Measurements from ENCODE around the gene FAP. TPM values are rescaled to one million over a fixed set of nuclear protein-coding genes. Genes with fewer than 3 reads are reported as not detected.

Gene FAP
- polyA plus RNA-seq, 1 donor: 49.7 TPM

GRCh38 chr2:162242586-162243280 is 512 bp downstream of the FAP start:
- peak; percentile 59 for DNase-seq

- no peak for DNase-seq
Observed at GRCh38 chr2:162241571-162241970, 1.7 kb downstream of the FAP start.

GRCh38 chr2:162234620-162235462 is 8.4 kb downstream of the FAP start:
- DNase-seq: no peak

GRCh38 chr2:162233197-162233596 is 10.0 kb downstream of the FAP start:
- no peak for DNase-seq

GRCh38 chr2:162232671-162233070 is 10.6 kb downstream of the FAP start:
- no peak for DNase-seq

- no peak for DNase-seq
Observed at GRCh38 chr2:162232027-162232426, 11.2 kb downstream of the FAP start.

- no peak for DNase-seq
Observed at GRCh38 chr2:162230761-162231160, 12.5 kb downstream of the FAP start.

- no peak for DNase-seq
Observed at GRCh38 chr2:162226836-162227235, 16.4 kb downstream of the FAP start.

- no peak for DNase-seq
Observed at GRCh38 chr2:162221064-162221463, 22.2 kb downstream of the FAP start.

- DNase-seq: peak; percentile 70
Observed at GRCh38 chr2:162220368-162220767, 22.9 kb downstream of the FAP start.

GRCh38 chr2:162219426-162219825 is 23.8 kb downstream of the FAP start:
- peak; percentile 59 for DNase-seq

GRCh38 chr2:162217598-162217997 is 25.6 kb downstream of the FAP start:
- peak; percentile 61 for DNase-seq

- DNase-seq: no peak
Observed at GRCh38 chr2:162215162-162215561, 28.1 kb downstream of the FAP start.

- DNase-seq: no peak
Observed at GRCh38 chr2:162212366-162212765, 30.9 kb downstream of the FAP start.

- no peak for DNase-seq
Observed at GRCh38 chr2:162211732-162212131, 31.5 kb downstream of the FAP start.

- DNase-seq: no peak
Observed at GRCh38 chr2:162210385-162210784, 32.9 kb downstream of the FAP start.

GRCh38 chr2:162202203-162202602 is 41.0 kb downstream of the FAP start:
- DNase-seq: no peak

GRCh38 chr2:162200636-162201035 is 42.6 kb downstream of the FAP start:
- DNase-seq: no peak

GRCh38 chr2:162199913-162200312 is 43.3 kb downstream of the FAP start:
- DNase-seq: no peak

- no peak for DNase-seq
Observed at GRCh38 chr2:162198239-162198638, 45.0 kb downstream of the FAP start.

GRCh38 chr2:162197069-162197825 is 46.0 kb downstream of the FAP start:
- DNase-seq: no peak

GRCh38 chr2:162196638-162197037 is 46.6 kb downstream of the FAP start:
- no peak for DNase-seq

- DNase-seq: no peak
Observed at GRCh38 chr2:162188451-162188850, 54.8 kb downstream of the FAP start.

Data from hindlimb muscle (tissue), 1 donor.